Activated naive CD4-positive, alpha-beta T cell treated with anti-CD3 and anti-CD28 coated beads, Interleukin-2, amount 50 U/mL, for 16 hours (primary cell): ENCODE data around the gene TAS1R3.

Experiments used
- DNase-seq: peaks from one replicate; pipeline ENCODE4 v3.0.0-alpha.2; 2020

Gene TAS1R3

DNA sequence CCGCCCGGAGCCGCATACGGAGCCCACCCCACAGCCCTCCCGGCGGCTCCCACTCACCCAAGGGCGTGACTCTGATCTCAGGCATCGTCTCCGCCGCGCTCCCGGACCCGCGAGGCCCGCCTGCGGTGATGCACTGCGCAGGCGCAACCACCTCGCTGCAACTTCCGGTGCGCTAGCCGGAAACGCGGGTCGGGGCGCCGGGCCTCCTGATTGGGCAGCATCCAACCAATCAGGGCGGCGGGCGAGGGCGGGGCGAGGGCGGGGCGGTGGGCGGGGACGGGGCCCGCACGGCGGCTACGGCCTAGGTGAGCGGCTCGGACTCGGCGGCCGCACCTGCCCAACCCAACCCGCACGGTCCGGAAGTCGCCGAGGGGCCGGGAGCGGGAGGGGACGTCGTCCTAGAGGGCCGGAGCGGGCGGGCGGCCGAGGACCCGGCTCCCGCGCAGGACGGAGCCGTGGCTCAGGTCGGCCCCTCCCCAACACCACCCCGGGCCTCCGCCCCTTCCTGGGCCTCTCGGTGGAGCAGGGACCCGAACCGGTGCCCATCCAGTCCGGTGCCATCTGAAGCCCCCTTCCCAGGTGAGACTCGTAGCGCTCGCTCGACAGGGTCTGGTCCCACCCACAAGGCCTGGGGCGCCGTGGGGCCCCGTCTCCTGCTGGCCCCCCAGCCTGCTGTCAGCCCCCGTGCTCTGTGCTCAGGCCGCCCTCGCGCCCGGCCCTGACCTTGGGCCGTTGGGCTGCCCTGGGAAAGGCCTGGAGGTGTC lies 6.4 kb upstream of the TAS1R3 start, which contains the start of the genes CPTP and INTS11:
Gene CPTP (plus strand): TSS at position 279 of the 764 bp plus-strand sequence. CDS start 2,109 bp downstream, outside the sequence.
Gene INTS11 (minus strand): TSS at position 137 of the 764 bp plus-strand sequence. CDS start 52 bp downstream, at position 85.
- peak; percentile 95 for DNase-seq

DNA sequence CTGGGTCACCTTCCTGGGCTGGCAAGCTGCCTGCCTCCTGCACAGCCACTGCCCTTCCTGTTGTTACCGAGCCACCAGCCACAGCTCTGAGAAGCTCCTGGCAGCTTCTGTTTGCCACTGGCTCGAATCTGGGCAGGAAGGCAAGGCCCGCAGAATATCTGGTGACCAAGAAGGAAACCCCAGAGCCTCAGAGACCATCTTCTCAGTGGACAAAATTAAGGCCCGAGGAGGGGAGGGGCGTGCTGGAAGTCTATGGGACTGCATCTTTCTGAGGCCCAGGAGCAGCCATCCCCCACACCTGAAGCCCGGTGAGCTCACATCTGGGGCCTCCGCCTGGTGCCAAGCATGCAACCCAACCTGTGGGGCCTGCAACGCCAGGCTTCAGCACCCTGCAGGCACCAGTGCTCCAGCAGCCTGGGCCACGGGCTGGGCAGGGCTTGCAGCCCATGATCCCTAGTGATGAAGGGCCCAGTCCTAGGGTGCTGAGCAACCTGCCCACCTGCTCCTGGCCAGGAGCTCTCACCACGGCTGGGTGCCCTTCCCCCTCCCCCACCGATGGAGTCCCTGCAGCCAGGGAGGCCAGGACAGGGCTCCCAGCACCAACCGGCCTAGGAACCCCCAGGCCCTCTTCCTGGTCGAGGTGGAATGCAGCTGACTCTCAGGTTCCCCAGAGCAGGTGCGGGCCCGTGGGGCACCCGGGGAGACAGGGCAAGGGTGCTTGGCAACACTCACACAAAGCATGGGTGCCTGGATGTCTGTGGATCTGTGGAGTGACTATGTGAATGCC lies 5.6 kb upstream of the TAS1R3 start:
- DNase-seq = no peak

DNA sequence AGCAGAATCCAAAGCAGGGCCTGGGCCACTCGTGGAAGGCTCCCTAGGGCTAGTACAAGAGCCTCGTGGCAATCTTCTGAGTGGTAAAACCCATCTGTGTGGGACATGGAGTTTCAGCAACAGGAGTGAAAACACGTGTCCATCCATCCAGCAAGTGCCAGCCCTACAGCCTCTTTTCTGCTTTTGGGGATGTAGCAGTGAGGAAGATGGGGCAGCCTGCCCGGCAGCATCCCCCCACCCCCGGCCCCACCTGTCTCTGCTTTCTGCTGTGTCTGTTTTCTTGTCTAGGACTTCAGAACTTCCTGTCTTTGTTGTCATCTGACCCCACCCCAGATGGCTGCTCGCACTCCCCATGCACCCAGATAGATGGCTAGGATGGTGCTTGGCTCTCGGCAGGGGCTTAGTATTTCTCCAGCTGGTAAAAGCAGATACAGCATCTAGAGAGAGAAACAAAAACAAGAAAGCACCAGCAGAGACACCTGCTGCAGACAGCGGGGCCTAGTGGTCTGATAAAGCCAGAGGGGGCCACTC lies 4.9 kb upstream of the TAS1R3 start:
- no peak for DNase-seq

DNA sequence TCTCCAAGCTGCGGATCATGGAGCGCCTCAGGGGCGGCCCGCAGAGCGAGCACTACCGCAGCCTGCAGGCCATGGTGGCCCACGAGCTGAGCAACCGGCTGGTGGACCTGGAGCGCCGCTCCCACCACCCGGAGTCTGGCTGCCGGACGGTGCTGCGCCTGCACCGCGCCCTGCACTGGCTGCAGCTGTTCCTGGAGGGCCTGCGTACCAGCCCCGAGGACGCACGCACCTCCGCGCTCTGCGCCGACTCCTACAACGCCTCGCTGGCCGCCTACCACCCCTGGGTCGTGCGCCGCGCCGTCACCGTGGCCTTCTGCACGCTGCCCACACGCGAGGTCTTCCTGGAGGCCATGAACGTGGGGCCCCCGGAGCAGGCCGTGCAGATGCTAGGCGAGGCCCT lies 3.8 kb upstream of the TAS1R3 start:
- no peak for DNase-seq

DNA sequence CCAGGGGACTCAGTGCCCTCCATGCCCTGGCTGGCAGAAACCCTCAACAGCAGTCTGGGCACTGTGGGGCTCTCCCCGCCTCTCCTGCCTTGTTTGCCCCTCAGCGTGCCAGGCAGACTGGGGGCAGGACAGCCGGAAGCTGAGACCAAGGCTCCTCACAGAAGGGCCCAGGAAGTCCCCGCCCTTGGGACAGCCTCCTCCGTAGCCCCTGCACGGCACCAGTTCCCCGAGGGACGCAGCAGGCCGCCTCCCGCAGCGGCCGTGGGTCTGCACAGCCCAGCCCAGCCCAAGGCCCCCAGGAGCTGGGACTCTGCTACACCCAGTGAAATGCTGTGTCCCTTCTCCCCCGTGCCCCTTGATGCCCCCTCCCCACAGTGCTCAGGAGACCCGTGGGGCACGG lies 2.8 kb upstream of the TAS1R3 start:
- no peak for DNase-seq

DNA sequence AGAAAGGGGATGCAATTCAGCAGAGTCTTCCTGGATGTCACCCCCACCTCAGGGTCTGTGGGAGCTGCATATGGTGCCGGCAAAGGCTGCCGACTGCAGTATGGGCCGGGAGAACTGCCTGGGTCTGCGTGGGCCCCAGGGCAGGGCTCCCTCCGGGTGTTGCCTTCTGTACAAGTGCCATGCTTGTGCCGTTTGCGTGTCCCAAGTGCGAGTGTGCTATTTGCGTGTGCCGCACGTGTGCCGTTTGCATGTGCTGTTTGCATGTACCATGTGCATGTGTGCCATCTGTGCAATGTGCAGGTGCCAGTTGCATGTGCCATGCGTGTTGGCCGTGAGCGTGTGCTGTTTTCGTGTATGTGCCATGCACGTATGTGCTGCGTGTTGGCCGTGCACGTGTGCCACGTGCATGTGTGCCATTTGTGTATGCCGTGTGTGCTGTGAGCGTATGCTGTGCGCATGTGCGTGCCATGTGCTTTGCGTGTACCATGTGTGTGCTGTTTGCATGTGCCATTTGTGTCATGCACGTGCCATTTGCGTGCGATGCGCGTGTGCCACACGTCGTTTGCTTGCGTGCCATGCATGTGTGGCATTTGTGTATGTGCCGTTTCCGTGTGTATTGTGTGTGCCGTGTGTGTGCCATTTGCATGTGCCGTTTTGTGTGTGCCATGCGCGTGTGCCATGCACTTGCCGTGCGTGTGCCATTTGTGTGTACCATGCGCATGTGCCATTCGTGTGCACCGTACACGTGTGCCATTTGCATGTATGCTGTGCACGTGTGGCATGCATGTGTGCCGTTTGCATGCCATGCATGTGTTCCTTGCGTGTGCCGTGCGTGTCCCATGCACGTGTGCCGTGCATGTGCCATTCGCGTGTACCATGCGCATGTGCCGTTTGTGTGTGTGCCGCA lies 1.5 kb upstream of the TAS1R3 start:
- DNase-seq = no peak

DNA sequence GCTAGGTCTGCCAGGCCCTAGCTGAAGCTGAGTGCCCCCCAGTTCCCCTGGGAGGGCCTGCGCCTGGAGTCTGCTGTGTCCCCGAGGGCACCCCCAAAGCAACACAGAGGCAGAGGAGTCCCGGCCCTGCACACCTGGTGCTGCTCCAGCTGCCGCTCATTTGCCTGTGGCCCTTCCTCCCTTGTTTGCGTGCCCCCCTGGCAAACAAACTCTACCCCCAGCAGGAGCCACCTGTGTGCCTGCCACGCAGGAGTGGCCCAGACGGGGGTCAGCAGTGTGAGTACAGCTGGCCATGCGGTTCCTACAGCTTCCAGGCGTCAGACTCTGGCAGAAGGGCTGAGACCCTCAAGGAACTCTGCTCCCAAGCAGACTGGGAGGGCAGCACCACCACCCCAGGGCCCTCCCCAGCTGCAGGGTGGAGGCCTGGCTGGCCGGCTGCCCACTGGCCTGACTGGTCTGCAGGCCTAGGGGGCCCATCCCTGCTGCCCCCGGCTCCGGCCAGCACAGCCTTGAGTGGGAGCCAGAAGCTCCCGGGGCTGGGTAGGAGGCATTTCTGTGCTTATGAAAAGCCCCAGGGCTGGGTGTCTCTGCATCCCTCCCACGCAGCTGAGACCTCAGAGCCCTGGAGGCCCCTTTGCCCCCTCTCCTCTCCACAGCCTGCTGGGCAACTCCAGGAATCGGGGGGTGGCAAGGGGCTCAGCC lies 563 bp upstream of the TAS1R3 start:
- no peak for DNase-seq

DNA sequence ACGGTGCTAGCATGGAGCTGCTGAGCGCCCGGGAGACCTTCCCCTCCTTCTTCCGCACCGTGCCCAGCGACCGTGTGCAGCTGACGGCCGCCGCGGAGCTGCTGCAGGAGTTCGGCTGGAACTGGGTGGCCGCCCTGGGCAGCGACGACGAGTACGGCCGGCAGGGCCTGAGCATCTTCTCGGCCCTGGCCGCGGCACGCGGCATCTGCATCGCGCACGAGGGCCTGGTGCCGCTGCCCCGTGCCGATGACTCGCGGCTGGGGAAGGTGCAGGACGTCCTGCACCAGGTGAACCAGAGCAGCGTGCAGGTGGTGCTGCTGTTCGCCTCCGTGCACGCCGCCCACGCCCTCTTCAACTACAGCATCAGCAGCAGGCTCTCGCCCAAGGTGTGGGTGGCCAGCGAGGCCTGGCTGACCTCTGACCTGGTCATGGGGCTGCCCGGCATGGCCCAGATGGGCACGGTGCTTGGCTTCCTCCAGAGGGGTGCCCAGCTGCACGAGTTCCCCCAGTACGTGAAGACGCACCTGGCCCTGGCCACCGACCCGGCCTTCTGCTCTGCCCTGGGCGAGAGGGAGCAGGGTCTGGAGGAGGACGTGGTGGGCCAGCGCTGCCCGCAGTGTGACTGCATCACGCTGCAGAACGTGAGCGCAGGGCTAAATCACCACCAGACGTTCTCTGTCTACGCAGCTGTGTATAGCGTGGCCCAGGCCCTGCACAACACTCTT lies 1.1 kb downstream of the TAS1R3 start:
- DNase-seq = no peak

DNA sequence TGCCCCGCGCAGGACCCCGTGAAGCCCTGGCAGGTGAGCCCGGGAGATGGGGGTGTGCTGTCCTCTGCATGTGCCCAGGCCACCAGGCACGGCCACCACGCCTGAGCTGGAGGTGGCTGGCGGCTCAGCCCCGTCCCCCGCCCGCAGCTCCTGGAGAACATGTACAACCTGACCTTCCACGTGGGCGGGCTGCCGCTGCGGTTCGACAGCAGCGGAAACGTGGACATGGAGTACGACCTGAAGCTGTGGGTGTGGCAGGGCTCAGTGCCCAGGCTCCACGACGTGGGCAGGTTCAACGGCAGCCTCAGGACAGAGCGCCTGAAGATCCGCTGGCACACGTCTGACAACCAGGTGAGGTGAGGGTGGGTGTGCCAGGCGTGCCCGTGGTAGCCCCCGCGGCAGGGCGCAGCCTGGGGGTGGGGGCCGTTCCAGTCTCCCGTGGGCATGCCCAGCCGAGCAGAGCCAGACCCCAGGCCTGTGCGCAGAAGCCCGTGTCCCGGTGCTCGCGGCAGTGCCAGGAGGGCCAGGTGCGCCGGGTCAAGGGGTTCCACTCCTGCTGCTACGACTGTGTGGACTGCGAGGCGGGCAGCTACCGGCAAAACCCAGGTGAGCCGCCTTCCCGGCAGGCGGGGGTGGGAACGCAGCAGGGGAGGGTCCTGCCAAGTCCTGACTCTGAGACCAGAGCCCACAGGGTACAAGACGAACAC lies 1.8 kb downstream of the TAS1R3 start:
- DNase-seq = no peak

DNA sequence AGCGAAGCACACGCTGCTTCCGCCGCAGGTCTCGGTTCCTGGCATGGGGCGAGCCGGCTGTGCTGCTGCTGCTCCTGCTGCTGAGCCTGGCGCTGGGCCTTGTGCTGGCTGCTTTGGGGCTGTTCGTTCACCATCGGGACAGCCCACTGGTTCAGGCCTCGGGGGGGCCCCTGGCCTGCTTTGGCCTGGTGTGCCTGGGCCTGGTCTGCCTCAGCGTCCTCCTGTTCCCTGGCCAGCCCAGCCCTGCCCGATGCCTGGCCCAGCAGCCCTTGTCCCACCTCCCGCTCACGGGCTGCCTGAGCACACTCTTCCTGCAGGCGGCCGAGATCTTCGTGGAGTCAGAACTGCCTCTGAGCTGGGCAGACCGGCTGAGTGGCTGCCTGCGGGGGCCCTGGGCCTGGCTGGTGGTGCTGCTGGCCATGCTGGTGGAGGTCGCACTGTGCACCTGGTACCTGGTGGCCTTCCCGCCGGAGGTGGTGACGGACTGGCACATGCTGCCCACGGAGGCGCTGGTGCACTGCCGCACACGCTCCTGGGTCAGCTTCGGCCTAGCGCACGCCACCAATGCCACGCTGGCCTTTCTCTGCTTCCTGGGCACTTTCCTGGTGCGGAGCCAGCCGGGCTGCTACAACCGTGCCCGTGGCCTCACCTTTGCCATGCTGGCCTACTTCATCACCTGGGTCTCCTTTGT lies 2.6 kb downstream of the TAS1R3 start:
- no peak for DNase-seq

DNA sequence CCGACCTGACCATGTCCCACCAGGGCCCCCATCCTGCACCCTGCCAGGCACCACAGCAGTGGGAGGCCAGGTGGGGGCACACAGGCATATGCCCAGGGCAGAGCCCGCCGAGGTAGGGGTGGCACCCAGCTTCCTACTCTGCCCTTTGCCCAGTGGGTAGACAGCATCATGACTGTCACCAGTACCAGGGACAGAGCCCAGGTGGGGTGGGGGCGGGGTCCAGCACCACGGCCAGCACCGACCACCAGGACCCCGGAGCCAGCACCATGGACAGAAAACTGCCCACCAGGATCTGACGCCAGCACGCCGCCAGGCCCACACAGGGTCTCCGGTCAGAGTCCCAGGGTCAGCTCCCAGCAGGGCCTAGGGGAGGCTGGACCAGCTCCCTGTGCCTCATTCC lies 3.8 kb downstream of the TAS1R3 start:
- no peak for DNase-seq

DNA sequence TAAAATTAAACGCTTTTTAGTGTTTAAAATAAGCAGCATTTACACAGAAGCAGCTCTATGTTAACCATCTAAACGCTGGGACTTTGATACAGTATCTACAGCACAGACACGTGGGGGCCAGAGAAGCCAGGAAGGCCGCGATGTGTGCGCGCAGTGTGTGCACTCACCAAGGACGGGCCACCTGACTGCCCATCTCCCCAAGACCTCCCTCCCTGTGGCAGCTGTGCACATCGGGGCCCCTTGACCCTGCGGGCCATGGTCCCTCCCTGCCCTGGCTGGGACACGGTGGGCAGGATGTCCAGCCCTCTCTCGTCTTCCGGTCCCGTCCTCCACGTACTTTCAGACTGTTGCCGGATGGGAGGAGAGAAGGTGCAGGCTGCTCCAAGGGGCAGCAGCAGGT lies 4.2 kb downstream of the TAS1R3 start:
- no peak for DNase-seq

DNA sequence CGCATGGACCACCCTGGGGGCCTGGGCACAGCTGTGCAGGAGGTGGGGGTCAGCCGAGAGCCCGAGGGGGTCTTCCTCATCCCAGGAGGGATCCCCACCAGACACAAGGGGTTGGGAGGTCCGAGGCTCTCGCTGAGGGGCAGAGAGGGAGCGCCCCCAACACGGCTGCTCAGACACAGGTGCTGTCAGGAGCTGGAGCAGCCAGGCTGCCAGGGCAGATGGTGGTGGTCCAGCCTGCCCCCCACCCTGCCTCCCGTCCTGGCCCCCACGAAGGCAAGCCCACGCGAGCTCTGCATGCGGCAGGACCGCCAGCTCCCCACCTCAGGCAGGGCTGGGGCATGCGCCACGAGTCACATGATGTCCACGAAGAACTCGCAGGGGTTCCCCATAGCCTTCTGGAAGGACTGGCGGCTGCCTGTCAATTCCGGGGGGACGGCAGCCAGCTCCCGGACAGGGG lies 4.7 kb downstream of the TAS1R3 start:
- DNase-seq = no peak

DNA sequence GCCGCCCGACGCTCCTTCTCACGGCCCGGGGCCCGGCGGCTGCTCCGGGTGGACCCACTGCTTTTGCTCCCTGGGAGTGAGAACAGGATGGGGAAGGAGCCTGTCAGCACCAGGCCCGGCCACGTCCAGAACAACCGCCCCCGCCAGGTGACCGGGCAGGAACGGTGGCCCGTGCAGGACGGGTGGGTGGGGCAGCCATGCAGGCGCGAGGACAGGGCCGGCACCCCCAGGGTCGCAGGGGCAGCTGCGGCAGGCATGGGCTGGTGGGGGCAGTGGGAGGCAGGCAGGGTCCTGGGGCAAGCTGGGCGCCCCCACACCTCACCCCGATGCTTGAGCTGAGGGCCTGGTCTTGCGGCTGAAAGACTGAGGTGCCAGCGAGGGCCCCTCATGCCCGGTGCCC lies 5.4 kb downstream of the TAS1R3 start:
- DNase-seq = no peak

DNA sequence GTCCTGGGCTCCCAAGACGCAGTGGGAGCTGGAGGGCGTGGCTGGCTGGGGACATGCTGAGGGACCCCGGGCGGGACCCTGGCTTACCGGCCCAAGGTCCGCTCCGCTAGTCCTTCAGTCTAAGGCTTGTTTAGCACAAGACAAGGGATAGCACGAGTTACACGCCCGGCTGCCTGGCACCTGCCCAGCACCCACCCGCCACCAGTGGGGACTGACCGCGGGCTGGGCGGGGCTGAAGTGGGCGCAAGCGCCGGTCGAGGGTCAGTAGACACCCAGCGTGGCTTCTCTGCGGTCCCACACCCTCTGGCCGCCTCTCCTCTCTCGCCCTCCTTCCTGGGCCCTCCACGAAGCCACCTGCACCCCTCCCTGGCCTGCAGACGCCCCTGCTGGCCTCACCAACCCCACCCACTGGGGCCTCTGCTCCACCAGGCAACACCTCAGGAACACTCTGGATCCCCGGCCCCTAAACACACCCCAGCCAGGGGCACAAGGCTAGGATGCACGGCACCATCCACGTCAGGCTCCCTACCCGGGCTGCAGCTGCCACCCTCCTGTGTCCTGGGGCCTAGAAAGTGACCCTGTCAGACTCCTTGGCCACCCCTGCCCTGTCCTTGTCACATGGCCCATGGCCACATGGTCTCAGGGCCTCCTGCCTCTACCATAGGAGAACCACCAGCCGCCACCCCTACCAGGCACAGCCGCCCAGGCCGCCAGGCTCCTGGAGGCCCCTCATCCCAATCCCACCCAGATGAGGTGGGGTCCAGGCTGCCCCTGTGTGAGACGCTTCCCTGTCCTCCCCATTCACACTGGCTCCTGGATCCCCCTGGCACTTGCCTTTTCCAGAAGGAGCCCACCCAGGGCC lies 6.1 kb downstream of the TAS1R3 start:
- DNase-seq = no peak

DNA sequence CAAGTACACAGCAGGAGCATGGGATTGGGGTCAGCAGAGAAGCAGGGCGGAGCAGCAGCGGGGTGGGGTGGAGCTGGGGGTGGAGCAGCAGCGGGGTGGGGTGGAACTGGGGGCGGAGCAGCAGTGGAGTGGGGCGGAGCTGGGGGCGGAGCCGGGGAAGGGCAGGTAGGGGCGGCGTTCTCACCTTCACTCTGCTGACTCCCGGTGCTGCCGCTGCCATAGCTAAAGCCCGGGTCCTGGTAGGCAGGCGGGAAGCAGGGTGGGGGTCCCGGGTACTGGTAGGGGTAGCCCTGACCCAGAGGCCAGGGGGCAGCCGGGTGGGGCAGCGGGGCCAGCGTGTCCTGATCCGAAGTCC lies 6.7 kb downstream of the TAS1R3 start:
- peak; percentile 43 for DNase-seq

DNA sequence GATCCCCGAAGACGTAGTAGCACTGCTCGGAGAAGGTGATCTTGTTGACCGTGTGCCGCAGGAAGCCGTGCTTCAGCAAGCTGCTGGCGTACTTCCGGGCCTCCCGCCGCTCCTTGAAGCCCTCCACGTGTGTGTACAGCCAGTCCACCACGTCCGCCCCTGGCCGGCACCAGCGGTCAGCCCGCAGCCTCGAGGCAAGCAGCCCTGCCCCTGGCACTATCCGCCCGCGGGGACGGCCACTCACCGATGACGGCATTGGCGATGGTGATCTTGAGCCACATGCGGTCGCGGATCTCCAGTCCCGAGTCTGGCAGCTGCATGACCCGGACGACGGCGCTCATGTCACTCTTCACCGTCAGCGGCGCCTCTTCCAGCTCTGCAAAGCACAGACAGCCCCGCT lies 7.2 kb downstream of the TAS1R3 start:
- DNase-seq = no peak

DNA sequence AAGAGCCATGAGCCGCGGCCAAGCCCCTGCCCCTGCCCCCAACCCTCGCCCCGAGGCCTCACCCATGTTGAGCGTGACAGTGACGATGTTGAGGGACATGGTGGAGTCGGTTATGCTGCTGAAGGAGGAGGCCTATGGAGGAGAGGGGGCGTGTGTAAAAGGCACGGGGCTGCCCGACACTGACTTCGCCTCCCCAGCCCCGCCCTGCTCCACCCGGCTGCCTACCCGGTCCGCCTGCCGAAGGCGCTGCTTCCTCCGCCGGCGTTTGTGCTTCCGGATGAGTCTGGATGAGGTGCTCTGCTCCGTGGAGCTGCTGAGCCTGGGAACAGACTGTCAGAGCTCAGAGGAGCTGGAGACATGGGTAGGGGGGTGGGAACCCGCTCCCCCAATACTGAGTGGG lies 9.1 kb downstream of the TAS1R3 start:
- DNase-seq = no peak
